ENCODE measurements around the gene ARHGAP28. TPM values are rescaled to one million over a fixed set of nuclear protein-coding genes. Genes with fewer than 3 reads are reported as not detected.

ARHGAP28 gene
- total and polyA plus RNA-seq, 2 of the 13 experiments (the other 11 are each of a cell fraction or from before 2014, with no cell fraction given): not detected

DNA sequence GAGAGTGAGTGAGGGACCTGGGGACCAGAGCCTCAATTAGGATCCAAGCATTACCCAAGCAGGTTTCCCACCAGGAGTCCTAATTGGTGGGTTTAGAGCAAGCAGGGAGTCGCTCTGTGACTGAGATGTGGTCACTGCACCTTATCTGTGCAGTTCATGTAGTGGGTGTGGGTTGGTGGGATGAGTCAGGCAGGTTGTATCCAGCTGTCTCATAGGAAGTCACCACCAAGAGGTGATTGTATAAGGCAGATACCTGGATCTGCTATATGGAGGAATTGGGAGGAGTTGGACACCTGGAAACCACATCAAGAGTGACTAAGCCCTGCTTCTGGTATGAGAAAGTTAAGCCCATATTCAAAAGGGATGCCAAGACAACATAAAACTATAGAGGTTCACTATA is 106.8 kb downstream of the ARHGAP28 start:
- H3K79me2 ChIP-seq (ENCODE audit: insufficient read depth, low read length): no peaks in the 10 kb centered on the region
- no peak overlapping the region for H3K4me2 ChIP-seq (ENCODE audit: low read depth, low read length)
- H3K36me3 ChIP-seq (replicated peaks in 1 of 2; ENCODE audit: control insufficient read depth in 1 of 2, insufficient read depth in 2 of 2, low read length in 2 of 2): no peaks in the 10 kb centered on the region
- no peaks in the 10 kb centered on the region for H3K4me1 ChIP-seq (ENCODE audit: insufficient read depth, low read length)
- H3K9ac ChIP-seq (ENCODE audit: insufficient read depth, low read depth, low read length): no peak overlapping the region
- ChIA-PET POLR2A (no interaction called here), CTCF (ENCODE audit: low intra/inter-chr PET ratio, low total read pairs) (no interaction called here)
- H2AFZ ChIP-seq (ENCODE audit: low read length): no peak overlapping the region
- DNase-seq (ENCODE audit: low spot score): no peak
- no peak overlapping the region for H3K4me3 ChIP-seq (replicated peaks in 1 of 3; ENCODE audit: insufficient read depth in 1 of 3, low read depth in 2 of 3, low read length in 3 of 3)
- no peak overlapping the region for H3K27ac ChIP-seq (ENCODE audit: extremely low read length, insufficient read depth, low read length)
- 13% methylated on average over 1 of the region's 1 CpG for WGBS (ENCODE audit: low lambda C conversion rate)
- TF ChIP-seq PAF1 (CRISPR knock-in tag; IDR thresholded peaks at IDR 0.05) (no peak), ZNF777 (CRISPR knock-in tag; IDR thresholded peaks at IDR 0.05) (no peak), ZMAT3 (CRISPR knock-in tag; conservative IDR thresholded peaks at IDR 0.05) (no peak), ZNF672 (CRISPR knock-in tag; IDR thresholded peaks at IDR 0.05) (no peak), ZBTB42 (CRISPR knock-in tag; IDR thresholded peaks at IDR 0.05) (no peak)
- FAIRE-seq: no peak
- no peak for ATAC-seq
- intact Hi-C loops (cut with micrococcal nuclease; ENCODE audit: unreplicated experiment): loop anchor here (10.0 kb wide), 1 partner anchor 192 kb away; no protein-coding TSS in a partner anchor
- no peaks in the 10 kb centered on the region; a peak in 1 of 5 replicates for H3K27me3 ChIP-seq (ENCODE audit: control insufficient read depth in 1 of 2, insufficient read depth in 2 of 2, low read length in 2 of 2)
- in situ Hi-C loops (cut with HindIII; ENCODE audit: extremely low pct_ligation_motif_present, low pct_unique_long_range_greater_than_20kb): no loop called here
- BruUV-seq (replicated peaks): no TSS peak
- no peaks in the 10 kb centered on the region for H3K9me3 ChIP-seq (ENCODE audit: low read length)
- H4K20me1 ChIP-seq (ENCODE audit: insufficient read depth, low read length): no peaks in the 10 kb centered on the region

DNA sequence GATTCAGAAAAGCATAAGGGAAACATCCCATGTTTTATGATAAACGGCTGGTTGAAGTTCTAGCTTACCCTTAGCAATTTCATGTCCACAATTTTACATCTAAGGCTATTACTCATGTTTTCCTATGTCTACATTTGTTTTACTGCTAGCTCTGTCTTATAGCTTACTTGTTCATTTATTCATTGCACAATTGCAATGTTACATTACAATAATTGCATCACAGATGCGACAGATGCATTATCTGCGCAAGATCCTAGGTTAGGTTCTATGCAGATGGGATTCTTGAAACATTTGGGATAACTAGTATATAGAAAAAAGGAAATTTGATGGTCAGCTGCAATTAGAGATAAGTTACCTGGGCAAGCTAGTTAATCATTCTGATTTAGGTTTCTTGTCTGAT is 108.4 kb downstream of the ARHGAP28 start:
- Histone ChIP-seq H3K4me3 (replicated peaks in 1 of 3; ENCODE audit: insufficient read depth in 1 of 3, low read depth in 2 of 3, low read length in 3 of 3) (no peak overlapping the region), H3K79me2 (ENCODE audit: insufficient read depth, low read length) (no peaks in the 10 kb centered on the region), H3K27me3 (ENCODE audit: control insufficient read depth in 1 of 2, insufficient read depth in 2 of 2, low read length in 2 of 2) (no peaks in the 10 kb centered on the region; a peak in 1 of 5 replicates), H2AFZ (ENCODE audit: low read length) (no peak overlapping the region), H3K27ac (ENCODE audit: extremely low read length, insufficient read depth, low read length) (no peak overlapping the region), H3K9me3 (ENCODE audit: low read length) (no peaks in the 10 kb centered on the region), H3K4me1 (ENCODE audit: insufficient read depth, low read length) (no peaks in the 10 kb centered on the region), H3K36me3 (replicated peaks in 1 of 2; ENCODE audit: control insufficient read depth in 1 of 2, insufficient read depth in 2 of 2, low read length in 2 of 2) (no peaks in the 10 kb centered on the region), H4K20me1 (ENCODE audit: insufficient read depth, low read length) (no peaks in the 10 kb centered on the region), H3K4me2 (ENCODE audit: low read depth, low read length) (no peak overlapping the region), H3K9ac (ENCODE audit: insufficient read depth, low read depth, low read length) (no peak overlapping the region)
- ChIA-PET CTCF (ENCODE audit: low intra/inter-chr PET ratio, low total read pairs) (no interaction called here), POLR2A (no interaction called here)
- TF ChIP-seq, protein P1, sequence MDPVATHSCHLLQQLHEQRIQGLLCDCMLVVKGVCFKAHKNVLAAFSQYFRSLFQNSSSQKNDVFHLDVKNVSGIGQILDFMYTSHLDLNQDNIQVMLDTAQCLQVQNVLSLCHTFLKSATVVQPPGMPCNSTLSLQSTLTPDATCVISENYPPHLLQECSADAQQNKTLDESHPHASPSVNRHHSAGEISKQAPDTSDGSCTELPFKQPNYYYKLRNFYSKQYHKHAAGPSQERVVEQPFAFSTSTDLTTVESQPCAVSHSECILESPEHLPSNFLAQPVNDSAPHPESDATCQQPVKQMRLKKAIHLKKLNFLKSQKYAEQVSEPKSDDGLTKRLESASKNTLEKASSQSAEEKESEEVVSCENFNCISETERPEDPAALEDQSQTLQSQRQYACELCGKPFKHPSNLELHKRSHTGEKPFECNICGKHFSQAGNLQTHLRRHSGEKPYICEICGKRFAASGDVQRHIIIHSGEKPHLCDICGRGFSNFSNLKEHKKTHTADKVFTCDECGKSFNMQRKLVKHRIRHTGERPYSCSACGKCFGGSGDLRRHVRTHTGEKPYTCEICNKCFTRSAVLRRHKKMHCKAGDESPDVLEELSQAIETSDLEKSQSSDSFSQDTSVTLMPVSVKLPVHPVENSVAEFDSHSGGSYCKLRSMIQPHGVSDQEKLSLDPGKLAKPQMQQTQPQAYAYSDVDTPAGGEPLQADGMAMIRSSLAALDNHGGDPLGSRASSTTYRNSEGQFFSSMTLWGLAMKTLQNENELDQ (CRISPR knock-in tag; IDR thresholded peaks at IDR 0.05; ENCODE audit: borderline replicate concordance): no peak
- TF ChIP-seq CEBPB (IDR thresholded peaks at IDR 0.05; ENCODE audit: borderline replicate concordance, low read depth, low read length): 0 out of 2 replicates have a peak, but pooled peaks have one; percentile 25
- intact Hi-C loops (cut with micrococcal nuclease; ENCODE audit: unreplicated experiment): loop anchor here (10.0 kb wide), 1 partner anchor 193 kb away; no protein-coding TSS in a partner anchor
- in situ Hi-C loops (cut with HindIII; ENCODE audit: extremely low pct_ligation_motif_present, low pct_unique_long_range_greater_than_20kb): no loop called here
- WGBS (ENCODE audit: low lambda C conversion rate): 47% methylated on average over 3 of the region's 3 CpGs
- no TSS peak for BruUV-seq (replicated peaks)
- ATAC-seq (no peak), DNase-seq (ENCODE audit: low spot score) (no peak), FAIRE-seq (no peak)

All from HepG2 (cell line).